Fibroblast of the aortic adventitia (primary cell): Measurements from ENCODE around the gene GPATCH3. TPM values are rescaled to one million over a fixed set of nuclear protein-coding genes. Genes with fewer than 3 reads are reported as not detected.

Experiments
- DNase-seq: peaks from one replicate; pipeline ENCODE4 v3.0.0-alpha.2; 2010; ENCODE audit warnings: low read depth
- H3K4me3 ChIP-seq: 2 replicates; pipeline ENCODE4 v1.5.1; 2011; ENCODE audit warnings: low read depth, mild to moderate bottlenecking, control low read depth, low read length, moderate library complexity
- total RNA-seq: library from RNA; depleted of rRNA; stranded (reverse); fragments of >200 nt; gene quantifications from 2 replicates; pipeline ENCODE4 v1.2.3, GENCODE V29; 2012; ENCODE audit warnings: low replicate concordance
- TF ChIP-seq, protein P1 (sequence below): IDR thresholded peaks from 2 replicates; pipeline ENCODE4 v1.5.1; 2011; ENCODE audit warnings: mild to moderate bottlenecking, low read length, control low read depth, inconsistent platforms; ENCODE audit not compliant: insufficient read depth

The GPATCH3 gene
- total RNA-seq, 1 donor: 5.9 TPM

DNA sequence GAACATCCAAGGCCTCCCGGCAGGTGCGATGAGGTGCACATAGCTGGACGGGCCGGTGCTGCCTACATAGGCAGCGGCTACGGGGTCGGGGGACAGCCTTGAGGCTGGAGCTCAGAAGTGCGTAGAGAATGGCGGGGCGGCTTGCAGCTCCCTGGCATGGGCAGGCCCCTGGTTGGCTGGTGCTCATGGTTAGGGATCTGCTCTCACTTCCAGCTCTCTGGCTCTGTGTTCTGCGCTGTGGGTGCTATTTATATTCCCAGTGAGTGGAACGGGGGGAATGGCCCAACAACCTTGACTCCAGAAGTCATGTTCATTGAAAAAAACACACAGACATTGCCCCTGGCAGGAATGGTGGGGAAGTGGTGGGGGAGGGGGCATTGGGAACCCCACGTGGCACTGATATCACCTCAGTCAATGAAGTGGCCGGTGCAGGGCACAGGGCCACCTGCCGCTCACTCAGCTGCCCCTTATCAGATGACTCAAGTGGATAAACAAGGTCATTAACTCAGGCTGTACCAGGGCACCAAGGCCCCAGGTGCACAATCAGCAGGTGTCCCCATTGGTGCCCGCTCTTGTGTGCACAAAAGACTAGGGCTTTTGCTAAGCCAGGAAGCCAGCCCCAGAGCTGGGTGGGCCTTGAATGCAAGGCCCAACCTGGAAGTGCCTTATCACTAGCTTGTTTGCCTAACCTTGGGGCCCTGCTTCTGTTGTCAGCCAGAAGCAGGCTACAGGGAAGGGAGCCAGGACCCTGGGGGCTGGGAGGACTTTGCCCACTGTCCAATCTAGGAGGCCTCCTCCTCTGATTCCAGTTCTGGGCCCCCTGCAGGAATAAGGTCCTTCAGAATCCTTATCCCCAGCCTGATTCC, 13.7 kb upstream of the GPATCH3 start, which contains the start of gene NR0B2:
TSS of gene NR0B2 (minus strand) at position 222 of the 866 bp plus-strand sequence. CDS start at position 187, 35 bp downstream.
- DNase-seq: no peak
- TF ChIP-seq, protein P1, sequence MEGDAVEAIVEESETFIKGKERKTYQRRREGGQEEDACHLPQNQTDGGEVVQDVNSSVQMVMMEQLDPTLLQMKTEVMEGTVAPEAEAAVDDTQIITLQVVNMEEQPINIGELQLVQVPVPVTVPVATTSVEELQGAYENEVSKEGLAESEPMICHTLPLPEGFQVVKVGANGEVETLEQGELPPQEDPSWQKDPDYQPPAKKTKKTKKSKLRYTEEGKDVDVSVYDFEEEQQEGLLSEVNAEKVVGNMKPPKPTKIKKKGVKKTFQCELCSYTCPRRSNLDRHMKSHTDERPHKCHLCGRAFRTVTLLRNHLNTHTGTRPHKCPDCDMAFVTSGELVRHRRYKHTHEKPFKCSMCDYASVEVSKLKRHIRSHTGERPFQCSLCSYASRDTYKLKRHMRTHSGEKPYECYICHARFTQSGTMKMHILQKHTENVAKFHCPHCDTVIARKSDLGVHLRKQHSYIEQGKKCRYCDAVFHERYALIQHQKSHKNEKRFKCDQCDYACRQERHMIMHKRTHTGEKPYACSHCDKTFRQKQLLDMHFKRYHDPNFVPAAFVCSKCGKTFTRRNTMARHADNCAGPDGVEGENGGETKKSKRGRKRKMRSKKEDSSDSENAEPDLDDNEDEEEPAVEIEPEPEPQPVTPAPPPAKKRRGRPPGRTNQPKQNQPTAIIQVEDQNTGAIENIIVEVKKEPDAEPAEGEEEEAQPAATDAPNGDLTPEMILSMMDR: no peak
- H3K4me3 ChIP-seq: no peak within 1 kb of the TSS

DNA sequence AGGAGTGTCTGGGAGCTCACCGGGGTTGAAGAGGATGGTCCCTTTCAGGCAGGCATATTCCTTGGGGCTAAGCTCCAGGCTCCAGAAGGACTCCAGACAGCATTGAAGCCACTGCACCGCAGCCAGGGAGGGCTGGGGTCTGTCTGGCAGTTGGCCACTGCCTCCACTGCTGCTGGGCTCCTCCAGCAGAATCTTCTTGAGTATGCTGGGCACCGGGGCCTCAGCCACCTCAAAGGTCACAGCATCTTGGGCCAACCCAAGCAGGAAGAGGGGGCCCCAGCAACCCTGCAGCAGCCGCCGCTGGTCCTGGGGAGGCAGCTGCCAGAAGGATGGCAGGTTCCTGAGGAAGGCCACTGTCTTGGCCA, 13.1 kb upstream of the GPATCH3 start:
- DNase-seq: no peak
- H3K4me3 ChIP-seq: no peak overlapping the region
- TF ChIP-seq, protein P1: no peak

DNA sequence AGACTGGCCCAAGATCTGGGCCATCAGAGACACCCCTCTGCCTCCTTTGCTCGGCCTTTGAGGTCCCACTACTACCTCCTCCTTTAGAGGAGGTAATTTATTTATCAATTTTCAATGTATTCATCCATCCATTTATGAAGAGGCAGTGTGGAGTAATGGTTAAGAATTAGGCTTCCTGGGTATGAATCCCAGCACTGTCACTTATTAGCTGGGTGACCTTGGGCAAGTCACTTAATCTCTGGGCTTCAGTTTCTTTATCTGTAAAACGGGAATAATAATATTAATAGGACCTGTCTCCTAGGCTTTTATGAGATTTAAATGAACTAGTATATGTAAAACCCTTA, 11.9 kb upstream of the GPATCH3 start:
- no peak overlapping the region for H3K4me3 ChIP-seq
- DNase-seq: no peak
- TF ChIP-seq, protein P1: no peak

DNA sequence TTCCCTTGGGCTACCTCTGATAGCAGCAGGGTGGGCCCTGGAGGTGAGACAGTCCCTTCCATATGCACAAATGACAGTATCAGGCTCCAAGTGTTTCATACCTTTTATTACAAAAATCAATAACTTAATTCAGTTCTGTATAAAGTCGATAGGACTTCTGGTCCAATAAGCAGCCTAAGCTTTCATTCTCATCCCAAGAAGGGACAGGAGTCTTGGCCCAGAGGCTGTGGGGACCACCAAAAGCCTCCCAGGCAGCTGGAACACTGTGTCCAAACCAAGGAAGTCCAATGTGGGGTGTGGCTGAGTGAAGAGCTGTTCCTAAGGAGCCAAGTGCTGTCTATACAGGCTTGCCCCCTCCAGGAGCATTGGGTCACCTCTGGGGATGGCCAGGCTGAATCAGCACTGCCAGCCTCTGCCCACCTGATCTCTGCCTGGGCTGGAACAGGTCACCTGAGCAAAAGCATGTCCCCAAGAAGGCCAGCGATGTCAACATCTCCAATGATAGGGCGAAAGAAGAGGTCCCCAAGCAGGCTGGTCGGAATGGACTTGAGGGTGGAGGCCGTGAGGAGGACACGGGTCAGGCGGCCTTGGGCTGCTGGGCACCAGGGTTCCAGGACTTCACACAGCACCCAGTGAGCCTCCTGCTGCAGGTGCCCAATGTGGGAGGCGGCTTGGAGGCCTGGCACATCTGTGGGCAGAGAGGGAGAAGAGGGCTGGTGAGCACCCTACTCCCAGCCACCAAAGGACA, 11.3 kb upstream of the GPATCH3 start:
- H3K4me3 ChIP-seq: no peak overlapping the region
- TF ChIP-seq, protein P1: no peak
- DNase-seq: no peak

DNA sequence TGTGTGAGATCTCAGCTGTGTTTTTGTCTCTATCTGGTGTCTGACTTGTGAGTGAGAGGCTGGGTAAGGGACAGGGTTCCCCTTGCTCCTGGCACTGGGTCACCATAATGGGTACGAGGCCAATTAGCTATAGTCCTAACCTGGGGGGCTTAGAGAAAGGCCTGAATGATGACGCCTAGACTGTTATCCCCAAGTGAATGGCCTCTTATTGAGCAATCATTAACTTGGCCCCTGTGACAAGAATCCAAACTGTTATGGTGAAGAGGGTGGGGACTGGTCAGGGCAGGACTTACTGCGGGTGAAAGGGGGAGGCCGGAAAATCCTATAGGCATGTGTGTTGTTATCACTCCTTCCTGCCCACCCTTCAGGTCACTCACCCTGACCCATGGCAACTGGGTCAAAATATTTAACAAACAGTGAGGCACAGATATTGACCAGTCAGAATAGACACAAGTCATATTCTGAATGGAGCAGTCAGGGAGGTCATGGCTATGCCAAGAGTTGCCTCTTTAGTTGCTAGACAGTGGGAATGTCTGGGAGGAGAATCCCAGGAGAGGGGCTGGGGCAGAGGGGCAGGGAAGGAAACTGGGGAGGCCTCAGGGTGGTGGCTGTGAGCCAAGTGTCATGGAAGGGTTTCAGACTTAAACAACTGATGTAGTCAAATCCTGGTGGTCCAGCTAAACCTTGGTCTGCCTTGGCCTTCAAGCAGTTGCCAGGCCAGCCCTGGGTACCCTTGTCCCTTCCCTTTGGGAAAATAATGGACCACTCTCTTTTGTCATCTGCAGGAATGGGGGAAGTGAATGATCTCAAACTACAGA, 10.3 kb upstream of the GPATCH3 start:
- no peak overlapping the region for H3K4me3 ChIP-seq
- DNase-seq: no peak
- TF ChIP-seq, protein P1: no peak

DNA sequence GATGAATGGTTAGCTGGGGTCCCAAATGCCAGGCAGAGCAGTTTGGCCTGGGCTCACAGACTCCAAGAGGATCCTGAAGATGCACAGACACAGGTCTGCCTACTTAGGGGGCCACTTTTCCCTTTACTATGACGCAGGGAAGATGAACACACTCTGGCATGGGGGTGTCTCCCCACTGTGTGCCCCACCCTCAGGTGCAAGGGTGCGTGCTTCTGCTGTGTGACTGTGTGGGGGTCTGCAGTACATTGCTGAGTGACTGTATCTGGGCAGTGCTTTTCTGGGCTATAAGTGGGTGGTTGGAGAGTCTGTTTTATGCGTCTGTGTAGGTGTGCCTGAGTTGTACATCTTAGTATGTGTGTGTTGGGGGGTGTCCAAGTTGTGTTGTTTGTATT, 9.7 kb upstream of the GPATCH3 start:
- DNase-seq: no peak

More for the DNA sequence above, 9.7 kb upstream of the GPATCH3 start:
- no peak overlapping the region for H3K4me3 ChIP-seq
- TF ChIP-seq, protein P1: no peak
